GM18517 (cell line): ENCODE measurements around the gene AMN.

Experiments used
- ATAC-seq: cut with Tn5 transposase; IDR thresholded peaks from one replicate; pipeline ENCODE4 v1.9.1; 2021; ENCODE audit warnings: mild to moderate bottlenecking, moderate library complexity; ENCODE audit not compliant: unreplicated experiment

The AMN gene

DNA sequence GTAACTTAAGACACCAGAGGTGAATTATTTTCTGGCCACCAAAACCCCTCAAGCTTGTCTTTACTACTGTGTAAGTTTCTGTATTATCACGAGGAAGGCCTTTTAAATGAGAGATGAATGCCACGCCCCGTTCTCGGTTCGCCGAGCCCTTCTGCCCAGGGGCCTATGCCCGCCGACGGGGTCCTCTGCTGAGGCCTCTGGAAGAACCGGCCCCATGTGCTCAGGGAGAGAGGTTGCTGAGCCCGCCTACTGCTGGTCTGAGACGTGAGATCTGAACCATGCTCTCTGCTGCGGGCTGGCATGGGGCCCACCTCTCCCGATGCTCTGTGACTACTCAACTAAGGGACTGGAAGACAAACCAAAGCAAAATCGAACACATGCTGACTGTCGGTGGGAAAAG is 21.0 kb downstream of the AMN start:
- no peak for ATAC-seq

DNA sequence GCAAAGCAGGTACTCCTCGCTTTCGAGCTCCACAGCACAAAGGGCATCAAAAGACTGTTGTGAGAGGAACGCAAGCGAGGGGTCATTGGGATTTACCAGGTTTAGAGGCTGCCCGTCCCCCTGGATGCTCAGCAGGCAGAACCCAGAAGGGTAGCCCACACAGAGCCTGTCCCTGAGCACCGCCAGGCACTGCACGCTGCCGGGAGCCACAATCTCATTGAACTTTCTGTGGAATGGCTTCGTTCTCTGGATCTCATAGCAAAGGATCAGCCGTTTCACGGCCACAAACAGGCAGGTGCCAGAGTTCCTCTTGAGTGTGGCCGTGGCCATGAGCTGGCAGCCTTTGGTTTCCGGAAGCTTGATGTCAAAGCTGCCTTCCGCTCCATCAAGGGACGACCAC is 21.5 kb downstream of the AMN start:
- ATAC-seq: no peak

DNA sequence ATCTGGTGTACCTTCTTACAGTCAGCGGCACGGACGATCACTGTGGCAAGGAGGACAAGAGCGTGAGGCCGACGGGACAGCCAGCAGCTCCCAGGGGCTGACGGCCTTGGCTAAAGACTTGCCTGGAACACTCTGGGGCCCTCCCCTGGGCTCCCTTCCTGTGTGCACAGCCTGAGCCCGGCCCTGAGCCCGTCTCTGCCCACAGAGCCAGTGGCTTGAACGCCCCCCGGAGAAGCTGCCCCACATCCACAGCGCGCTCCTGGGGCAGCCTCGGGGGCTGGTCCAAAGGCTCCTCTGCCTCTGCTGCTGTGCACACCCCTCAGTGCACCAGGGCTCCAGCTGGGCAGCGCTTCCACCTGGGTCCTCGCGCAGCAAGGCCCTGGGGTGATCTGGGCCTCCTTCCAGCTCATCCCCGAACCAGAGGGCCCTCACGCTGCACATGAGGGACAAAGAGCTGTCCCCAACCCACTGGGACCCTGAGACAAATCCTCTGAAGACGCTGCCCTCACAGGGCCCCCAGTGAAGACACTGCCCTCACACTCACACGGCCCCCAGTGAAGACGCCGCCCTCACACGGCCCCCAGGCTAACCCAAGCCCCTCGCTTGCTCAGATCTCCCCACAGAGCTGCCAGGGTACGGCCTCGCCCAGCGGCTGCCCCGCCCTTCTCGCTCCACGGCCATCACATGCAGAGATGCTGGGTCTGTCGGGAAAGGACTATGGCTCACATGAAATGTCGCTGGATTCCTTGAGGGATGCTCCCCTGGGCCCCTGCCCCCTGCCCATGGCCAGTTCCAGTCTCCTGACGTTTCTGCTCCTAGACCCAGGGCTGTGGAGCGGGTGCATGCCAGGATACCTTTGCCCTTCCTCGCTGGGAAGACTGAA is 22.2 kb downstream of the AMN start:
- ATAC-seq: no peak

DNA sequence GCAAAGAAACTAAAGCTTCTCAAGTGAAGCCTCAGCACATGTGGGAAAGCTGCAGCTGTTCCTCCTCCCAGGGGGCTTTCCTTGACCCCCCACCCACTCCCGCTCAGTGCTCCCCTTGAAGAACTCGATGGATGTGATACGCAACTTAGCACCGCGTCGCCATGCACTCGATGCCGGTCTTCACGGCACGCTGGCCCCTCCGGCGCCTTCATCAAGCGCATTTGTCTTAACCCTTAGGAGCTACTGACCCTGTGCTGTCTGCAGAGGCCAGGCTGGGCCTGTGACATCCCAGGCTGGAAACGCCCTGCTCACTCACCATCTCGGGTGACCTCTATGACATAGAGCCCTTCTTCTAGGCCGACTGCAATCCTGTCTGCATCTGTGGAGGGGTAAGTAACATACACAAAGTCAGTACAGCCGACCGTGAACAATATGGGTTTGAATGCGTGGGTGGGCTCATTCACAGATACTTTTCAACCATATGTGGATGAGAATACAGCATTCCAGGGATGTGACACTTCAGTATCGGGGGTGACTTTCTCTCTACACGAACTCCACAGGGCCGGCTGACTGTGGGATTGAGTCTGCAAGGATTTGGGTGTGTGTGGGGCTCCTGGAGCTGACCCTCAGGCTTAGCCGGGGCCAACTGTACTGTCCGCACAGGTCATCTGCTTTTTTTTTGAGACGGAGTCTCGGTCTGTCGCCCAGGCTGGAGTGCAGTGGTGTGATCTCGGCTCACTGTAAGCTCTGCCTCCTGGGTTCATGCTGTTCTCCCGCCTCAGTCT is 23.1 kb downstream of the AMN start:
- ATAC-seq: no peak

DNA sequence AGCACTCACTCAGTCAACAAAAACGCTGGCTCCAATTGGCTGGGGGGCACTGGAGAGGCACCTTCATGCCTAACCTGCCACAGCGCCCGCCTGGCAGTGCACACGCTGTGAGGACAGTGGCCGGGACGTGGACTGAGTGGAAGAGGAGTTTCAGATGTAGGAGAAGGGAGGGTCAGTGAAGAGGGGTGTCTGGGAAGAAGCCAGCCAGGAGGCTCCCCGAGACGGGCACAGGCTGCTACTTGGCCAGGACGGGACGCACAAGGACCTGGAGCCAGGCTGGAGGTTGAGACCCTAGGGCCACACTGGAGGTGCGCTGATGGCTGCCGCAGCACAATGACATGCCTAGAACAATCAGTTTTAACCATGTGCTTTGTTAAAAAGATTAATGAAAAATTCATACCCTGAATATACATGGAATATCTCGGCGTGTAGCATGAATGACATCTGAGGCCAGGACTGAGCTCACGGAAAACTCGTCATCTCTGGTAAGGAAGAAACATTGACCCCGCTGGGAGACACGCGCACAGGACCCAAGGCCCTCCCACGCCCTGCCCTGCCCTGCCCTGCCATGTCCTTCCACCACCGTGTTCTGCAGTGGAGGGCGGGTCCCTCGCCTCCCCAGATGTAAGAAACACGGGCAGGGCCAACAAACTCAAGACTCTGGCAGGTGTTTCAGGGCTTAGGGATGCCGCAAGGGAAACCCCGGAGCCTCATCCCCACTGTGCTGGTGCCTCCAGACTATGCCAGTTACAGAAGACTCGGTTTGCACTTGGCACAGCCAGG is 25.0 kb downstream of the AMN start:
- no peak for ATAC-seq

DNA sequence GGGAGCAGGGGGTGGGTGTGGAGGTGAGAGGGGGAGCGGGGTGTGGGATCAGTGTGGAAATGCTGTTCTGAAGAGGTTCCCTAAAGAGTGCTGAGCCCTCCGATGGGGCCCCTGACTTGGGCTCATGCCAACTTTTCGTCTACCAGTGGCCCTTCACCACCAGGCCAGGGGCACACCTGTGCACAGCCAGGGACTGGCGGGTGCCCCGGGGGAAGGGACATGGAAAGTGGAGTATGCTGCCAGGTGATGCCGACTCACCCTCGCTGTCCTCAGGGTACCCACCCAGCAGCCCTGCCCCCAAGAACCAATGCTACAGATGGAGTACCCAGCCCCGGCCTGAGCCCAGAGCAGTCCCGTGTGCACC is 26.2 kb downstream of the AMN start:
- ATAC-seq: no peak

DNA sequence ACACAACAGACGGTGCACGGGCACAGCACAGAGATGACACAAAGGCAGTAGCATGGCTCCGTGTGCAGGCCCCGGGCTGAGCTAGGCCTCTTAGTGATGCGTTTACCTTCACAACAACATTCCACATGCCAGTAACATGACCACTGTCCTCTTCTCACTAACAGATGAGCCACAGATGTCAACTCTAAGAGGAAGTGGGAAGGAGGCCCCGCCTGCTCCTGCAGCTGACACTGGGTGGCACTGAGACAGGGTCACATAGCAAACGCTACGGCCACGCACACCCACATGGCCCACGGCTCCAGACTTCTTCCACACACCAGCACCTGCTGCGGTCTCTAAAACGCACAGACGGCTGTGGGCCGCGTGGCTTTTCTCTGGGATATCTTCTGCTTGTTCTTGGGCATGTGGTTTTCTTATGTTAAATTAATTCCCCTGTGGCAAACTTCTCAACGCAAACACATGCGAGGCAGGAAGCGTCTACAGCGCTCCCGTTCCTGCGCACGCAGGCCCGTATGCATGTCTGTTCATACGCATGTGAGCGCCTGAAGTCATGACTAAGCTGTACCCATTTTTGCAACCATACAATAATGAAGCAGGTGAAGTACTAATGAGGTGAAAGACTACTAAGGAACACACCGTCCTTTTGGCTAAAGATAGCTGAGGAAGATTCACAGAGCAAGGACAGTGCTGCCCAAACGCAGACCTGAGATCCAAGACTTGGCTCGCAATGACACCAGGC is 26.8 kb downstream of the AMN start:
- no peak for ATAC-seq

DNA sequence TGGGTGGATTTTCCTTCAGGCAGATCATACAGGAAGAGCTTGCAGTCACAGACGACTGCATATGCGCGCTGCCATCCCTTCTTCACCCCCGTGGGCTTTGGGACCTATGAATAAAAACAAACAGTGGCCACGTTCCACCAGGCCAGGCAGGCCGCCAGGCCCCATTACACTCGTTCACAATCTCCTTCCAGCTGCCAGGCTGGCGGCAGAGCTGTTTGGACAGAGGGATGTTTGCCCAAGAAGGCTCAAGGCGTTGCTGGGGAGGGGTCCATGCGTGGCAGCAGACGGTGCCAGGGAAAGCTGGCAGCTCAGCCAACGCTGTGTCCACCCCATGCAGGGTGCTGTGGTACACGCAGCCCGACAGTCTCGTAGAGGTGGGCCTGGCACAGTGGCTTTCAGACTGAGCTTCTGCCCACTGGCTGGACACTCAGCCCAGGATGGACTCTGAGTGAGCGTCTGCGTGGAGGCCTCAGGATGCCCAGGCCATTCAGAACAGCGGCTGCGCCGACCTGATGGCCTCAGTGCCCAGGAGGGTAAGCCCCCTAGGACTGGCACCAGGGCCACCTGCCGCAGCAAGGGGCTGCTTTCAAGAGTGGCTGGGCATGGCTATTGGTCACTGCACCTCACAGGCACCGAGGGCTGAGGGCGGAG is 27.5 kb downstream of the AMN start:
- ATAC-seq: no peak

DNA sequence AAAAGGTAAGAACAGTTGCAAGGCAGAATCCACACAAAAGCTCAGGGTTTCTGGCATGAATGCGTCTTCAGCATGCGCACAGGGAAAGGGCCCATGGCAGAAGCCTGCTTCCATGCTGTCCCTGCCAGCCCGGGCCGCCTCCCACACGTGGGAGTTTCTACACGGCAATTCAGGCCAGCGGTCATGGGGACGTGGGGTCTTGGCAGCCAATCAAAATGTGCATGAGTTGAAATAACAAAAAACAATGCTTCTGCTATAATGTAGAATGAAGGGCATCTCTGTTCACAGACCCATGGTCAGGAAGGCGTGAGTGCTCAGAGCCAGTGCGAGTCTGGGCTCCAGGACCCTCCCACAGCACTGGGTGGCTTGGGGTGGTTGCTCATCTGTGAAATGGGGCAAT is 28.6 kb downstream of the AMN start:
- ATAC-seq: no peak

DNA sequence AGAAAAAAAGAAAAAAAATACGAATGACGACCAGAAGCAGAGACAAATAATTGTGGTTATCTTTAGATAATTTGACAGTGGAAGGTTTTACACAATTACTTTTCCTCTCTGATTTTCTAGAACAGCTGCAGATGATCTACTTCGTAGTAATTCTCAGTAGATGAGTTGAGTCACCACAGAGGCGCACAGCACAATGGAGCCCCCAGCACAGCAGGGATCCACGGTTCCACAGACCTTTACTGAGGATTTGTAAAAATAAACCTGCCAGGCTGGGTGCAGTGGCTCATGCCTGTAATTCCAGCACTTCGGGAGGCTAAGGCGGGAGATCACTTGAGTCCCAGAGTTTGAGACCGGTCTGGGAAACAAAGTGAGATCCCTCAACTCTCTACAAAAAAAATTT is 29.3 kb downstream of the AMN start:
- no peak for ATAC-seq

DNA sequence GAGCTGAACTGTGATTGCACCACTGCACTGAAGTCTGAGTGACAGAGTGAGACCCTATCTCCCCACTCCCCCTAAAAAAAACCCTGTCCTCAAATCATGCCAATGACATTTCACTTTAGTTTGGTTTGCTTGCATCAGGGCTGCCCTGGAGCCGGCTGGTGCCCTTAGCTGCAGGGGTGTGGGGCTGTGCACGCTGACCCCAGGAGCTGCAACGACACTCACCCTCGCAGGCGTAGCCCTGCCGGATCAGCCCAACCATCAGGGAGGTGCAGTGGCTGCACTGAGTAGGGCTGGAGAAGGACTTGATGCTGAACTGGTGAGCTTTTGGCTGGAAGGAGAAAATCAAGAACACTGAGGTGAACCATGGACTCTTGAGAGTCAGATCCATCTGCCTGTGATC is 29.8 kb downstream of the AMN start:
- ATAC-seq: no peak

DNA sequence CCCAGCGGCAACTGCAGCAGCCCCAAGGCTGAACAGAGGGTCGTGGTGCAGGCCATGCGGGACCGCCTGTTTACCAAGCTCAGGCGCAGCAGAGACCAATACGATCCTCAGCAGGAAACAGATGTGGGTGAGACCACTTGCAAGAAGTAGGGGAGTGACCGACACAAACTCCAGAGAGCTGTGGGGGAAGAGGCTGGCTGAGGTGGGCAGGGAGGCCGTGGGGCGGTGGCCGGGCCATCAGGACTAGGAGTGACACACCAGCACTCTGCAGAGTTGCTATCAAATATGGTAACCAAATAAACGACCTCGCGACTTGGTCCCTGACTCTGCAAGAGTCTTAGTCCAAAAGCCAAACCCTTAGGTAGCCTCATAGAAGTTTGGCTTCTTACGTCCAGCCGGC is 30.6 kb downstream of the AMN start:
- ATAC-seq: no peak

DNA sequence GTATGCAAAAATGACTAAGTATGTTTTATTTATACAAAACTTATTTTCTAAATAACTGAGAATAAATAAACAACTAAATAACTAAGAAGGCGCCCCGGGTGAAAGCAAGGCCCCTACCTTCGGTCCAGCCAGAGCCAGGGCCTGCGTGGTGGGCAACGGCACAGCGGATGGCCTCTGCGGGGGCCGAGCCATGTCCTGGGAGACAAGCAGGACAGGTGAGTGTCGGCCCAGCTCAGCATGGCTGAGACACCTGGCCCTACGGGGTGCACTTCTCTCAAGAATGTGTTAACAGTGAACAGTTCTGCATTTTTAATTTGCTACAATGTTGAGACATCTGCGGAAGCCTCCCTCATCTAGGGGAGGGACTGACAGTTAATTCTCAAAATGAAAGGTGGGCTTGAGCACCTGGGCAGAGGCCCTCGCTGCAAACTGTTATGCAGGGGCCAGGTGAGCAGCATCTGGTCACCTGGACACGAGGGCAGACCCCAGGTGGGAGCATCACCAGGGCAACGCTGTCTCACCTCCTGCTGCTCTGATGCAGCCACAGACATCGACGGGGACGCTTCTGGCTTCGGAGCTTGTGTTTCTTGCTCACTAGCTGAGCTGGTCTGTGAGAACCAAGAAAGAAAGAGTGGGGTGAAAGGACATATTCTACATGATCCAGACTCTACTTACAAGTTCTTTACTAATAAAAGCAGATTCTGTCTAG is 31.8 kb downstream of the AMN start:
- no peak for ATAC-seq

DNA sequence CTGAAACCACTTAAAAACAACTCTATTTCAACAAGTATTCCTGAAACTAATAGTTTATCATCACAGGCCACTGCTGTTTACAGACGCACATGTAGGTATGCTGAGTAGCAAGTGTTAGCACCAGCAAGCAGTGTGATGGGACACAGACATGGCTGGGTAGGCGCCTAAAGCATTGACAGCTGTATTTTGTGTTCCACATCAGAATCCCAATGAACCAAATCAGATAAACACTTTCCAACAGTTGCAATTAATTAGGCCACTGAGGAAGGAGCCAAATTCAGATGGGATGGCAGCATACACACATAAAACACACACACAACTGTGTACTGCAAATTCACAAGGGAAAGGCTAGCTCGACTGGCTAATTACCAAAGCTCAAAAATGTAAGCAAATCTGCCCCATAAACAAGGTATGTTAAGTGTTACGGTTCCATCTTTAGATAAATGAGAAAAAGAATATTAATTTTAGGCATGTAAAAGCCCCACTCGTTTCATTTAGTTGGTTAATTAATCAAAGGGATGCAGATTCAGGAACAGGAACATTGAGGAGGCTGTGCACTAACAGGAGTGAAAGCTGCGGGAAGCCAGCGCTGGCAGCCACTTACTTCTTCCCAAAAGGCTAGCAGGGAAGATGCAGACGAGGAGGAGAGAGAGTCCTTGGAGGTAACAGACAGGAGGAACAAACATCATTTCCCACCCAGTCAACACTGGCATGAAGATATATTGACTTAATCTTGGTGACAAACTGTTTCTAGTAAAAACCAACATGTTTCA is 33.4 kb downstream of the AMN start:
- no peak for ATAC-seq

DNA sequence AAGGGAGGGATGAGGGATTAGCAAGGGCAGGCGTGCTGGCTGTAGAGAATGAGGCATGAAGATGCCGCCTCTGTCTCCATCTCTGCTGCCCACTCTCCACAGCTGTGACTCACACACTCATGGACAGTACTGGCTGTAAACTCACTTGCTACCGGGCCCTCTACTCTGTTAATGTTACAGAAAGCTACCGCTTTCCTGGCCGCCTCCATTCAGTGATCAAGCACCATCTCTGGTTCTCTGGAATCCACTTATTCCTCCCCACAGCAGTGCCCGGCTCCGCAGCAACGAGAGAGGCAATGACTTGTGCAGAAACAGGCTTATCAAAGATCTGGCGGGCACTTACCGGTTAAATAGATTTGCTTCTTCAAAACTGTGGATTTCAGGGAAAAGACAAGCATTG is 34.8 kb downstream of the AMN start:
- no peak for ATAC-seq

DNA sequence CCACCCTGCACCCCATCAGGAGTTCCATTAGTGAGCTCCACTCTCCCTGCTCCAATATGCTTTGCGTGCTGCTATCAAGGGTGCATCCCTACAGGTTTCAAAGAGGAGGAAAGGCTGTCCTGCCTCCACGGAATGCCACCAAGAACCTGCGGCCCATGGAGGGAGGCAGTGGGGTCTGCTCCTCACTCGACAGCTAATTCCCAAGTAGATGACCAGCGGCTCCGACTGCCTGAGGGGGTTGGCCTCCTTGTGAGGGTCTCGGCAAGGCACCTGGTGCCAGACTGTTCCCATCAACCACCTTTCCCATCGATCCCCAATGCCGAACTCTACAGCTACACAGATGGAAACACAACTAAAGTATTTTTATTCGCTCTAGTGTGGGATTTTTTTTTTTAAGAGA is 36.0 kb downstream of the AMN start:
- no peak for ATAC-seq

DNA sequence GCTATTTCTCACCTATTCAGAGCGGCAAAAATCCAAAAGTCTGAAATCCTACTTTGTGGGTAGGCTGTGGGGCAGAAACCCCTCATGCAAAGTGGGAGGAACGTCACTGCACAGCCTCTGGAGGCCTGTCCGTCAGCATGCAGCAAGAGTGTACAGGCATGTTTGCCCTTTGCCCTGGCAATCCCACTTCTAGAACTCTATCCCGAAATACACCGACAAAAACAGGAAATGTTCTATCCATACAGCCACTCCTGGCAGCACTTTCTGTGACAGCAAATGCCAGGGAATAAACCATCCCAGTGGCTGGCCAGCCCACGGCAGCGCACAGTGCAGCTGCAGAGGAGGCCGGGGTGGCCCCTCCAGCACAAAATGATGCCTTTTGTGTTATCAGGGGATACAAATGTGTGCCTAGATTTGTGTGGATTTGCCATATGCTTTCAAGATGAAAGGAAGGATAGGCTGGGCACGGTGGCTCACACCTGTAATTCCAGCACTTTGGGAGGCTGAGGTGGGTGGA is 39.7 kb downstream of the AMN start:
- ATAC-seq: no peak

DNA sequence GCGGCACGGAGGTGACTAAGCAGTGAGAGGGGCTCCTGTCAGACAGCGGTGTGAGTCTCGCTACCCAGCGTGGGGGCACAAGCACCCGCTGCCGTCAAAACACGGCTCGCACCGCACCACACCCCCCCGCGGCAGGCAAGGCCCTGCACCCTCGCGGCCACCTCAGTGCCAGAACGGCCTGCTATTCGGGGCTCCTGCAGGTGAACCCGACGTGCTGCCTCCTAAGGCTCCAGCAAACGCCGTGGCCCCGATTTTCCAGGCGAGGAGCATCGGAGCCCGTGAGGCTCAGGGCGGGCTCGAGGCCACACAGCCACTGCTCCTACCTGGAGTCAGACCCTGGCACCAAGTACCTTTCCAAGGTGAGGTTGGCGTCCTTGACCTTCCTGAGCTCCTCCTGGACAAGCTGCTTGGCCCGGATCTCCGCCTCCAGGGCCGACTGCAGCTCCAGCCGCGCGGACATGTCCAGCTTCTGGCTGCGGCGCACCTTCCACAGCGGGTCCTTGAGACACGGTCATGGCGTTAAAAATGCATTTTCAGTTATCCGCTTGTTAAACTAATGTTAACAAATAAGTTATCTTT is 41.8 kb downstream of the AMN start:
- ATAC-seq: no peak
